Astrocyte of the hippocampus (primary cell): ENCODE data around the gene KRTAP10-1.
"Not testable (repeated sequence)": the region's sequence is repeated elsewhere in the genome, so short reads cannot be mapped to it uniquely, and the experiment has no call there.

Source experiments
- DNase-seq: peaks from one replicate; pipeline ENCODE4 v3.0.0; 2011; ENCODE audit warnings: low read depth, low spot score

The KRTAP10-1 gene, protein sequence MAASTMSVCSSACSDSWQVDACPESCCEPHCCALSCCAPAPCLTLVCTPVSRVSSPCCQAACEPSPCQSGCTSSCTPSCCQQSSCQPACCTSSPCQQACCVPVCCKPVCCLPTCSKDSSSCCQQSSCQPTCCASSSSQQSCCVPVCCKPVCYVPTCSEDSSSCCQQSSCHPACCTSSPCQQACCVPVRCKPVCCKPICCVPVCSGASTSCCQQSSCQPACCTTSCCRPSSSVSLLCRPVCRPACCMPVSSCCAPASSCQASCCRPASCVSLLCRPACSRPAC

DNA sequence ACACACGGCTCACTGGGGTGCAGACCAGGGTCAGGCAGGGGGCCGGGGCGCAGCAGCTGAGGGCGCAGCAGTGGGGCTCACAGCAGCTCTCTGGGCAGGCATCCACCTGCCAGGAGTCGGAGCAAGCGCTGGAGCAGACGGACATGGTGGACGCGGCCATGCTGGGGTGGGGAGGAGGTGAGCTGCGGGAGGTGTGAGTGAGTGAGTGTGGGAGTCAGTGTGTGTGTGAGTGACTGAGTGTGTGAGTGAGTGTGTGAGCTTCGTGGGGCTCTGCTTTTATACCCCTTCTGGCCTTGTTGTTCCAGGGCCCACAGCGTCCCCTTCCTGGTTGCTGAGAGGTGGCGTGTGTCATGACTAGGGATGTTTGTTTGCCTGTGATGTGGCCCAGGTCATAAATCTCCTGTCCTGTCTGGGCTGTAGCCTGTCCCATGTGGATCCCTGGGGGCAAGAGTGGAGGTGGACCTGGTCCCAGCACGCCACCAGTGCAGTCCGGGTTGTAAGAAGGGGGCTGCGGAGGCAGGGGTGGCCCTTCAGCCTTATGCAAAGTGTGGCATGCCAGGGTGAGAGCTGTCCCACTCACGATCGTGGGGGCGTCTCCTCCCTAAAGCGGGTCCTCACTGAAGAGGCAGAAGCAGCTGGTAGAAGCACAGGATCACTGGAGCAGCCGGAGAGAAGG lies at the start of gene KRTAP10-1:
Gene KRTAP10-1, minus strand, starts transcription at position 205 of the 676 bp plus-strand sequence. Its CDS starts 45 bp downstream, at position 160.
- no peak for DNase-seq

DNA sequence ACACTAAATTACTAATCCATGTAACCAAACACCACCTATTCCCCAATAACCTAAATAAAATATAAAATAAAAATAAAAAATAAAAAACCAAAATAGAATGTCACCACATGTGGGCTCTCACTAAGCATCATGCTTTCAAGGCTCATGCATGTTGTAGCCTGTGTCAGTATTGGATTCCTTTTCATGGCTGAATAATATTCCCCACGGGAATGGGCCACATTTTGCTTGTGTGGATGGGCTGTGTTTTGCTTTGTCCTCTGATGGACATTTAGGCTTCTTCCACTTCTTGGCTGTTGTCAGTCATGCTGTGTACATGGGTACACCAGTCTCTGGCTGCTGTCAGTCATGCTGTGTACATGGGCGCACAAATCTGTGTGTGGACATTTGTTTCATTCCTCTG lies 49.1 kb upstream of the KRTAP10-1 start:
- no peak for DNase-seq

DNA sequence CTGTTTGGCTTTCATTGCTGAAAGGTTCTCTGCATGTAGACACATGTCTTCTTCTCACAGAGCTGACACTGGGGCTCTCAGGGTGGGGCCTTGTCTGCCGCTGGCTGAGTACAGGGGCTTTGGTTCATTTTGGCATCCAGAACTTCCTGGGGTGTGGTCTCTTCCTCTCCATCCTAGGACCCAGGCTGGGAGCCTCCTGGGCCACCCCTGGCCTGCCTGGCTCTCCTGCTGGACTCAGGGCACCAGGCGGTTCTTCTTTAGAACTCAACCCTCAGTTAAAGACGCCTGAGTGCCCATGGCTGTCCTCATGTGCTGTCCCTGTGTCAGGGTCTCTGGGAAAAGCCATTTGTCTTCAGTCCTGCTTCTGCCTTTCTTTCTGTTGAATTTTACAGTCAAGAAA lies 45.9 kb upstream of the KRTAP10-1 start:
- no peak for DNase-seq

DNA sequence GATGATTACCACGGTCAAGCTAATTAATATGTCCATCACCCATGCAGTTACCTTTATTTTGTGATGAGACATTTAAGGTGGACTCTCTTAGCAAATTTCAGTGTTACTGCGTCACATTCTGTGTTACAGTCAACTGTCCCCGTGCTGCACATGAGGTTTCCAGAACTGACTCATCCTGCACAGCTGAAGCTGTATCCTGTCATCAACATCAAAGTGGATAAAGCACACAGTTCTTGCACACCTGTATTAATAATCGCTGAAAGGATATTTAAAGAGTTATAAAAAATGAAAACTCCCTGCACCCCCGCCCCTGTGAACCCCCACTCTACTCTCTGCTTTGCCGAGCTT lies 43.8 kb upstream of the KRTAP10-1 start:
- no peak for DNase-seq

DNA sequence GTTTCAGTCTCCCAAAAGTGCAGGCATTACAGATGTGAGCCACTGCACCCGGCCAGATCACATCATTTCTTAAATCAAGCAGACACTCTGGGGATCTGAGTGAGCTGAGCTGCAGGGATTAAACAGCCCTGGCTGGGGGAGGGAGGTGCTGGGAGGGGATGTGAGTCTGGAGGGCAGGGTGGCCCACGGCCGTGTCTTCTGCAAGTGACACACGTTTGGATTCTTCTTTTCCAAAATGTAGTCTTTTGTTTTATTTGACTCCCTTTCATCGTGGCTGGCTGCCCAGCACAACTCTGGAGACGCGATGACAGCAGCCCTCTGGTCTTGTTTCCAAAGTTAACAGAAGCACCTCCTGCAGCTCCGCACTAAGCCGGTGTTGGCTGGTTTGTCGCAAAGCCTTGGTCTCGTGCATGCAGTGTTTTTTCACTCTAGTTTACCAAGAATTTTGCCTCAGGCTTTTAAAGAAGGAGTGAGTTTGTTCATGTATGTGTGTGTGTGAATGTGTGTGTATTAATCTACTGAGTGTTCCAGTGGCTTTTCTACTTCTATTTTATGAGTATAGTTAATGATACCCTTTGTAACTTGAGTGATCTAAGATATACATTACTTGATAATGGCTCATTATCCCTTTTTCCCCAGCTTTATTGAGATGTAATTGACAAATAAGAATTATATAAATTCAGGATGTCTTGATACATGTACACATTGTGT lies 43.2 kb upstream of the KRTAP10-1 start:
- DNase-seq = no peak

DNA sequence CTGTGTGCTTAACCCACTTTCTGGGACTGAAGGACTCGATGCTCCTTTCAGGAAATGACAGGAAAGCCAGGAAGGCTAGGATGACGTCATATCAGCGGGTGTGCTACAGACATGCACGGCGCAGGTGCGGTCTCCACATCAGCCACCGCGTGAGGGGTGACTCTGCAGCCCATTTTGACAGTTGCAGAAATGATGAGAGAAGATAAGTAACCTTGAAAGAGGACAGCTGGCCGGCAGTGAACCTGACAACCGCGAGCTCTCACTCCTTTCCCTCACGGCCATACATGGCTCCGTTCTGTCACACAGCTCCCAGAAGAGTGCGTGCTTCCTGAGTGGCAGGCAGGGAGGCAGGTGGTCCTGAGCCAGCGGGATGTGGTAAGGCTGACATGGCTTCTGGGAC lies 42.1 kb upstream of the KRTAP10-1 start:
- DNase-seq = no peak

DNA sequence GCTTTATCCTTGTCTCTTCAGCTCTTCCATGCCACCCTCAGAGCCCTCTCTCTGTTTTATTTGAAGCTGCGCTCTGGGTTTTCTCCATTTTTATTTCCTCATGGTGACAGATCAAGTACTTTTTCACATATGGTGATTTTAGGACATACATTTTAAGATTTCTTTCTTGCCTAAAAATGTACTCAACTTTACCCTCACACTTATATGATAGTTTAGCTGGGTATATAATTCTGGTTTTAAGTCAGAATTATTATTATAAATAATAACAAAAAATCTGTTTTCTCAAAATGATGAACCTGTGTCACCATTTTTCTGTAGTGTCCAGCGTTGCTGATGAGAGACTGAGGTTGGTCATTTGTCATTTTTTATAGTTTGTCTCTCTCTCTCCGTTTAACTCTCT lies 41.2 kb upstream of the KRTAP10-1 start:
- DNase-seq = no peak

DNA sequence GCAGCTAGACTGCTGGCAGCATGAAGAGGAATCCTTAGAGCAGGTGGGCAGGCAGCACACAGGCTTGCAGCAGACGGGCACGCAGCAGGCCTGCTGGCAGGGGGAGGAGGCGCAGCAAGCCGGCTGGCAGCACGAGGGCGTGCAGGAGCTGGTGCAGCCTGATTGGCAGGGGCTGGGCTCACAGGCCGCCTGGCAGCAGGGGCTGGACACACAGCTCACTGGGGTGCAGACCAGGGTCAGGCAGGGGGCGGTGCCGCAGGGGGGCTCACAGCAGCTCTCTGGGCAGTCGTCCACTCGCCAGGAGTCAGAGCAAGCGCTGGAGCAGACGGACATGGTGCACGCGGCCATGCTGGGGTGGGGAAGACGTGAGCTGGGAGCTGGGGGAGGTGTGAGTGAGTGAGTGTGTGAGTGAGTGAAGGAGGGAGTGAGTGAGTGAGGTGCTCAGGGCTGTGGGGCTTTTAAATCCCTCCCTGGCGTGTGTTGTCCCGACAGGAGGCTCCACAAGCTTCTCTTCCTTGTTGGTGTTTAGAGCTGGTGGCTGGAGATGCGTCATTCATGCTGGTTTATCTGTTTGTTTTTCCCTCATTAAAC lies 40.3 kb upstream of the KRTAP10-1 start, which contains the start of gene KRTAP10-5:
Gene KRTAP10-5, minus strand, starts transcription at position 374 of the 591 bp plus-strand sequence. Its CDS starts 26 bp downstream, at position 348.
- DNase-seq = not testable (repeated sequence)

DNA sequence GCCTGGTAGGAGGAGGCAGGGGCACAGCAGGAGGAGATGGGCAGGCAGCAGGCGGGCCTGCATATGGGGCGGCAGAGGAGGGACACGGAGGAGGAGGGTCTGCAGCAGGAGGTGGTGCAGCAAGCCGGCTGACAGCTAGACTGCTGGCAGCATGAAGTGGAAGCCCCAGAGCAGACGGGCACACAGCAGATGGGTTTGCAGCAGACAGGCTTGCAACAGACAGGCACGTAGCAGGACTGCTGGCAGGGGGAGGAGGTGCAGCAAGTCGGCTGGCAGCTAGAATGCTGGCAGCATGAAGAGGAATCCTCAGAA lies 39.8 kb upstream of the KRTAP10-1 start:
- DNase-seq = no peak

DNA sequence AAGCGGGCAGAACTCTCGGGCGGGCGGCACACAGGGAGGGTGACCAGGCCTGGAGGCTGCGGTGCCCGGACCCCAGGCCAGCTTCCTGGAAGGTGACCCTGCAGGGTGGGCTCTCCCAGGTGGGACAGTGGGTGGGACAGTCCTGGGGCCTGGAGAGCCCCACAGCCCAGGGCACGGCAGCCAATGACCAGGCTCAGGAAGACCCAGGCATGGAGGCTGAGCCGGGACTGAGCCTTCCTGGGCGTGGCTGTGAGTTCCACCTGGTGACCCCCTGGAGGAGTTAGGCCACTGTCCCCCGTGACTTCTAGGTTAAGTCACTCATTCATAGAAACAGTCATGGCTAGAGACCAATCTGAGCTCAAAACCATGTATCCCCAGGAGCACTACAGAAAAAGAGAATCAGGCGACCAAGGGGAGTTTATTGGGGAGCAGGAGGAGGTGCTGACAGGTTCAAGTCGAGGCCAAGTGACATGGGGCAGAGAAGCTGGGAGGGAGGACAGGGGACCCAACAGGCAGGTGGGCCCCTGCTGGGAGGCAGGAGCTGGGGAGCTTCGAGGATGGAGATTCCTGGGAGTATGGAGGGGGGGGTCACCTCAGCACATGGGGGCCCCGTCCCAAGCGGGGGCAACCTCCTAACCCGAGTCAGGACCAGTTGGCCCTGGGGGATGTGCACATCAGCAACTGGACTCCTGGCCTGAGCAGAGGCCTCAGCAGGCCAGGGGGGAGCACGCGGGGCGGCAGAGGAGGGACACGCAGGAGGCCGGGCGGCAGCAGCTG lies 39.2 kb upstream of the KRTAP10-1 start:
- DNase-seq = no peak

DNA sequence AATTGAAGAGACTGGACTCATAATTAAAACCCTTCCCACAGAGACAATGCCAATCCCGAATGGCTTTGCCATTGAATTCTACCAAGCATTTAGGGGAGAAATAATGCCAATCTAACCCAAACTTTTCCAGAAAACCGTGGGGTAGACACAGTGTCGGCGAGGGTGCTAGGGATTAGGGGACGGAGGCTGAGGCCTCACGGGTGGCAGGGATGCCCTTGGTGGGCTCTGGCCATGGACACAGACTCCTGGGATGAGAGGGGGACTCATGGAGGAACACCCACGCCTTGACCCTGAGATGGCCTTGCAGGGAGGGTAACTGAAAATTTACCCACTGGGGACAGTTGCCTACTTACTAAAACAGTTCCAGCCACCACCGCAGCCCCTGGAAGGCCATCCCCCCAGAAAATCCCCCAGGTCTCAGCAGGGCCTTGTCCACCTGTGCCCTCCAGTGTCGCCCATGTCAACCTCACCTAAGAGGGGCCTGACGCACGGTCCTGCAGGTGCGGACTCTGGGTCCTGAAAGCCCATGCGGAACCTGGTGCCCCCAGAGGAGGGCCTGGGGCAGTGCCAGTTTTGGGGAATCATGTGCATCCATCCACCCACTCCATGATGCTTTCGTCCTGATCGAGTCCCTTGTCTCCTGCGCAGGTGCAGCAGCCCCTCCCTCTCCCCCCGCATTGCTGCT lies 38.5 kb upstream of the KRTAP10-1 start:
- no peak for DNase-seq

DNA sequence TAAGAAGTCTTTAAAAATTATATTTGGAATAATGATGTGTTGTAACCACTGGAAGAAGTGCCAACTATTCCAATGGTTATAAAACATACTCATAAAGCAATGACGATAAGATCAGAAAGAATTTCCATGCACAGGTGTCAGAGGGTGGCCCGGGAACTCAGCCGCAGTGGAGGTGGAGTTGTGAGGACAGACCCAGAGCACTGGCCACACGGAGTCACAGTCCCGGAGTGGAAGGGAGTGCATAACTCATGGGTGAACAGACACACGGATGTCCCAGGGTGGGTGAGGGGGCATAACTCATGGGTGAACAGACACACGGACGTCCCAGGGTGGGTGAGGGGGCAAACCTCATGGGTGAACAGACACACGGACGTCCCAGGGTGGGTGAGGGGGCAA lies 36.0 kb upstream of the KRTAP10-1 start:
- DNase-seq = no peak

DNA sequence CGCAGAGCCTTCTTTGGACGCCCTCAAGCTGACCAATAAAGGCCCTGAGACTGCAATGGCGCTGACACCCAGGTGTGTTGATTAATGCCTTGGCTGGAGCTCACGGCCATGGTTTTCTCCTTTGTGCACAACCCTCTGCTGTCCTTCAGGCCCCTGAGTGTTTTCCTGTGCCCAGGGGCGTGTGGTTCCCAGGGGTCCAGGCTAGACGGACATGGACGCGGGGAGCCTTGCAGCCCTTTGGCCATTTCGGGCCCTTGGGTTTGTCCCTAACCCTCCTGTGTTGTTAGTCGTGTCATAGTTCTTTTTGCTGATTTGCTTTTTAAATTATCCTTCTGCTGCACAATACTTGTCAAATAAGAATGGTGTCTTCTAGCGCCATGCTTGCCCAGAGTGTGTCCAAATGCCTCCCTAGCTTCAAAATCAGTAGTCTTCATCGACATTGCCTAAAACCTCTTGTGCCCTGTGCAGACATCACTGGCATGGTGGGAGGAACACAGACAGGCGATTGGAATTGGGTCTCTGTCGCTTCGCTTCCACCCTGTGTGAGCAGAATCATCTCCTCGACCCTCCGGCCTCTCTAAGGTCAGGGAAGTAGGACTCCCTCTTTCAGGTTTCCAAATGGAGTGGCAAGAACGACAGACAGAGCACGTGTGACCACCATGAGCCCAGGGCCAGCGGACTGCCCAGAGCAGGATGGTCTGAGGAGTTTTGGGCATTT lies 35.5 kb upstream of the KRTAP10-1 start:
- no peak for DNase-seq

DNA sequence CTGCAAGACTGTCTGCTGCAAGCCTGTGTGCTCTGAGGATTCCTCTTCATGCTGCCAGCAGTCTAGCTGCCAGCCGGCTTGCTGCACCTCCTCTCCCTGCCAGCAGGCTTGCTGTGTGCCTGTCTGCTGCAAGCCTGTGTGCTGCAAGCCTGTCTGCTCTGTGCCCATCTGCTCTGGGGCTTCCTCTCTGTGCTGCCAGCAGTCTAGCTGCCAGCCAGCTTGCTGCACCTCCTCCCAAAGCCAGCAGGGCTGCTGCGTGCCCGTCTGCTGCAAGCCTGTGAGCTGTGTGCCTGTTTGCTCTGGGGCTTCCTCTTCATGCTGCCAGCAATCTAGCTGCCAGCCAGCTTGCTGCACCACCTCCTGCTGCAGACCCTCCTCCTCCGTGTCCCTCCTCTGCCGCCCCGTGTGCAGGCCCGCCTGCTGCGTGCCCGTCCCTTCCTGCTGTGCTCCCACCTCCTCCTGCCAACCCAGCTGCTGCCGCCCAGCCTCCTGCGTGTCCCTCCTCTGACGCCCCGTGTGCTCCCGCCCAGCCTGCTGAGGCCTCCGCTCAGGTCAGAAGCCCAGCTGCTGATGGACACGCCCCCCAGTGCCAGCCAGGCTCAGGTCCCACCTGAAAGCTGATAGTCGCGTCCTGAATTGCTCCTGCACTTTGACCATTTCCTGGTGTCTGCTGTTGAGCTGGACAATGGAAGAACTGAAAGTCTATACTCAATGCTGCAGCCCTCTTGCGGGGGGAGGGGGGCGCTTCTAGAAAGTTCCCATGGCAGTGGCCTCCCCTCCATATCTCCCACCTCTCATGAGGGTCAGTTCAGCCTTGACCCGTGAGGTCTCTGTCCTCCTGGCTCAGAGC lies 34.7 kb upstream of the KRTAP10-1 start:
- no peak for DNase-seq

DNA sequence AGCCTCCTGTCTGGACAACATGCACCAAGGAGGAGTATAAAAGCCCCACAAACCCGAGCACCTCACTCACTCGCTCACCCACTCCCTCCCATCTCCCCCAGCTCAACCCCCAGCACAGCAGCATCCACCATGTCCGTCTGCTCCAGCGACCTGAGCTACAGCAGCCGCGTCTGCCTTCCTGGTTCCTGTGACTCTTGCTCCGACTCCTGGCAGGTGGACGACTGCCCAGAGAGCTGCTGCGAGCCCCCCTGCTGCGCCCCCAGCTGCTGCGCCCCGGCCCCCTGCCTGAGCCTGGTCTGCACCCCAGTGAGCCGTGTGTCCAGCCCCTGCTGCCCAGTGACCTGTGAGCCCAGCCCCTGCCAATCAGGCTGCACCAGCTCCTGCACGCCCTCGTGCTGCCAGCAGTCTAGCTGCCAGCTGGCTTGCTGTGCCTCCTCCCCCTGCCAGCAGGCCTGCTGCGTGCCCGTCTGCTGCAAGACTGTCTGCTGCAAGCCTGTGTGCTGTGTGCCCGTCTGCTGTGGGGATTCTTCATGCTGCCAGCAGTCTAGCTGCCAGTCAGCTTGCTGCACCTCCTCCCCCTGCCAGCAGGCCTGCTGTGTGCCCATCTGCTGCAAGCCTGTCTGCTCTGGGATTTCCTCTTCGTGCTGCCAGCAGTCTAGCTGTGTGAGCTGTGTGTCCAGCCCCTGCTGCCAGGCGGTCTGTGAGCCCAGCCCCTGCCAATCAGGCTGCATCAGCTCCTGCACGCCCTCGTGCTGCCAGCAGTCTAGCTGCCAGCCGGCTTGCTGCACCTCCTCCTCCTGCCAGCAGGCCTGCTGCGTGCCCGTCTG lies 33.8 kb upstream of the KRTAP10-1 start, which contains the start of gene KRTAP10-4:
Gene KRTAP10-4, plus strand, starts transcription at position 100 of the 827 bp plus-strand sequence. Its CDS starts 30 bp downstream, at position 130.
- not testable (repeated sequence) for DNase-seq

DNA sequence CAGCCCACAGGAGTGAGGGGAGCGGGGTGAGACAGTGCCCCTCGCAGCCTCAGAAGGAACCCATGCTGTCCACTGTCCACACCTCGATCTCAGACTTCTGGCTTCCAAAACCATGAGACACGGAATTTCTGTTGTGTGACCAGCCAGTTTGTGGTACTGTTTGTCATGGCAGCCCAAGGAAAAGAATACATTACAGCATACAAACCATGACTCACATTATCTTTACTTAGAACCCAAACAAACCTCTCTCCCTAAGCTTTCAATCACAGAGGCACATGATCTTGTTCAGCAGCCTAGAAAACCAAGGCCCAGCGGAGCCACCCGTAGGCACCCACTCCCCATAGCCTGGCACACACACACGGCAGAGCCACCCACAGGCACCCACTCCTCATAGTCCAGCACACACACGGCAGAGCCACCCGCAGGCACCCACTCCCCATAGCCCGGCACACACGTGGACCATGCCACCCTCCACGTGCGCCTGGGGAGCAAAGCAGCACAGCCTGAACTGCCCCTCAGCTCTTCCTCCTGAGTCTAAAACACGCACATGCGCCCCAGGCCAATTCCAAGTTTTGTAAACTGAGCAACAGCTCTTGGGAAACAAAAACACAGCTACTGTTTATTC lies 33.1 kb upstream of the KRTAP10-1 start:
- DNase-seq = peak; percentile 55

DNA sequence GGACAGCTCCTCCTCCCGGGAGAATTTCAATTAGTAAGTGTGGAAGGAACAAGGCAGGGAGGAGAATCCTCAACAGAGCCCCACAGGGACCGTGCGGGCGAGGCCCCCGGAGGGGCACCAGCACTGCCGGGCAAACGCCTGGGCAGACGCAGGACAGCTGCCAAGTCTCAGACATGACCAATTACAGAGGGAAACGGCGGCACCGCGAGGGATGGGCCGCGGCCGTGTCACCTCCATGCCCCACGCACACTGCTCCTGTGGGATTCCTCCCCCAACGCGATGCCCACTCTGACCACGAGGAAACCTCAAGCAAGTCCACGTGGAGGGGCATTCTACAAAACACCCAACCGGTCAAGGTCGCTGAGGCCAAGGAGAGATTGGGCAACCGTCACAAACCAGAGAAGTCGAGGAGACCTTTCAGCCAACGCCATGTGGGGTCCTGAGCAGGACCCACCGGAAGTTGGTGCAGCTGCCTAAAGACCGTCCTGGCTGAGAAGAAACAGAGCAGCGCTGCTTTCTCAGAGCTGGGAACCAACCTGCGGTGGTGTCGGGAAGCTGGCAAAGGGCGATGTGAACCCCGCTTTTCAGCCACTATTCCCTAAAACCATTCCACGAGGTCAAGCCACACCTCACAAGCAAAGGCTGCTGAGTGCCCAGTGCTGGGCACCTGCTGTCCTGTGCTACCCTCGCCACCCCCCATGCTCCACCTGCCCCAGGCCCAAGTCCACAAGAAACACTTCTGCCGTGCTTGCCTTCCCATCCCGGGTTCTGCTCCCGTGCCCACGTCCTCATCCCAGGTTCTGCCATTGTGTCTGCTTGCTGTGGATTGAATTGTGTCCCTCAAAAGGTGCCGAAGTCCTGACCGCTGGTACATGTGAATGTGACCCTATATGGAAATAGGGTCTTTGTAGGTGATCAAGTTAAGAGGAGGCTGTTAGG lies 32.1 kb upstream of the KRTAP10-1 start:
- DNase-seq = no peak
